HG02870 (cell line): ENCODE measurements around the gene VAPA.

Experiments used
- ATAC-seq: cut with Tn5 transposase; IDR thresholded peaks from one replicate; pipeline ENCODE4 v1.9.1; 2021; ENCODE audit warnings: mild to moderate bottlenecking, moderate library complexity; ENCODE audit not compliant: unreplicated experiment

VAPA gene

GRCh38 chr18:9994701-9995235, 81.0 kb downstream of the VAPA start:
- ATAC-seq = no peak

GRCh38 chr18:9995631-9996030, 81.8 kb downstream of the VAPA start:
- no peak for ATAC-seq

DNA sequence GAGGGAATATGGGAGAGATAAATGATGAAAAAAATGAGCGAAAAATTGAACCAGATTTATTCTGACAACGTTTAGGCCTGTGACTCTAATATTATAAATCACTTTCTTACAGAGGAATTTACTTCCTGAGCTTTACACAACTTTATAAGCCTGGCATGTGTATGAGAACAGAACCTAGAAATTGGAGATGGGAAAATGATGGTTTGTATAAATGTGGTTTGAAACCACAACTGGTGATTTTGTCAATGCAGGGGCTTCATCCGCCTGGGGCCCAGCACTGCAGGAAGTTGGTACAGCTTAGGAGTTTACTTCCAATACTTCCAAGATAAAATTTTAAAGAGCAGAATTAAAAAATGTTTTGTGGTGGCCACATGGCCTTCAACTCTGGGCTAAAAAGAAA, 82.3 kb downstream of the VAPA start:
- ATAC-seq = no peak

GRCh38 chr18:9997711-9998110, 83.9 kb downstream of the VAPA start:
- no peak for ATAC-seq

DNA sequence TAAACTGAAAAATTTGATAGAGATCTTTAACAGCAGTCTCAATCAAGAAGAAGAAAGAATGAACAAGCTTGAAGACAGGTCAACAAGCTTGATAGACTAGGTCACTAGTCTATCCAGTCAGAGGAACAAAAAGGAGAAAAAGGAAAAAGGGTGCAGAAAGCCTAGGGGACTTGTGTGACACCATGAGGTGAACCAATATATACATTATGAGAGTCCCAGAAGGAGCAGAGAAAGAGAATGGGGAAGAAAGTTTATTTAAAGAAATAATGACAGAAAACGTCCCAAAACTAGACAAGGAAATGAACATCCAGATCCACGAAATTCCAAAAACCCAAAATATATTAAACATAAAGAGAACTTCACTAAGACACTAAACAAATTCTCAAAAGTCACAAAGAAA, 84.5 kb downstream of the VAPA start:
- no peak for ATAC-seq

DNA sequence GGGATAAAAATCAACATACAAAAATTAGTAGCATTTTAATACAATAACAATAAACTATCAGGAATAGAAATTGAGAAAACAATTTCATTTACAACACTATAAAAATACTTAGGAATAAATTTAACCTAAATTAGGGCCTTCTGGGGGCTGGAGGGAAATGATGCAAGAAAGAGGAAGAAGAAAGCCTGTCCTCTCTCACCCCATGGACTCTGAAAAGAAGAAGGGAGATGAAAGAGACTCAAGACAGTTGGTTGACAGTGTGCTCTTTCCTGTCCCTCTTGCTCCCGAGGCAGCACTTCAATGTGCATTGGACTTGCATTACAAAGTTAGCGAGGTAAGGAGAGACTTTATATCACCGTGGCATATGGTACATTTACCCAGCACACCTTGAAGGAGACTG, 88.5 kb downstream of the VAPA start:
- no peak for ATAC-seq

GRCh38 chr18:10003281-10003680, 89.5 kb downstream of the VAPA start:
- no peak for ATAC-seq

DNA sequence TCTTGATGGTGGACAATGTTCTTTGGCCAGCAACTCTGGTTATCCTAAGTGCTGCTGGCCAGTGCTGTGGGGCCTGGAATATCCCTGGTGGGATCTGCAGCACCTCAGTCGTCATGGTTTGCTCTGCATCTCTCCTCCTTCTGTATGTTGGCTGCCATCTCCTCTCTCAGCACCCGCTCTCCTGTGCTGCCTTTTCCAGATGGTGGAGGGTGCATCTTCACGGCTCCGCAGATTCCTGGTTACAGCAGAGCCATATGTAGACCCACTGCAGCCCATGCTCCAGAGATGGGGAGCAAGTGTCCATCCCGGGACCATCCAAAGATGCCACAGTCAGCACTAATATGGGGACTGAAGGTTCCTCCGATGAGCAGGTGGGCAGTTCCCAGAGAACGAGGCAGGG, 90.0 kb downstream of the VAPA start:
- ATAC-seq = no peak

DNA sequence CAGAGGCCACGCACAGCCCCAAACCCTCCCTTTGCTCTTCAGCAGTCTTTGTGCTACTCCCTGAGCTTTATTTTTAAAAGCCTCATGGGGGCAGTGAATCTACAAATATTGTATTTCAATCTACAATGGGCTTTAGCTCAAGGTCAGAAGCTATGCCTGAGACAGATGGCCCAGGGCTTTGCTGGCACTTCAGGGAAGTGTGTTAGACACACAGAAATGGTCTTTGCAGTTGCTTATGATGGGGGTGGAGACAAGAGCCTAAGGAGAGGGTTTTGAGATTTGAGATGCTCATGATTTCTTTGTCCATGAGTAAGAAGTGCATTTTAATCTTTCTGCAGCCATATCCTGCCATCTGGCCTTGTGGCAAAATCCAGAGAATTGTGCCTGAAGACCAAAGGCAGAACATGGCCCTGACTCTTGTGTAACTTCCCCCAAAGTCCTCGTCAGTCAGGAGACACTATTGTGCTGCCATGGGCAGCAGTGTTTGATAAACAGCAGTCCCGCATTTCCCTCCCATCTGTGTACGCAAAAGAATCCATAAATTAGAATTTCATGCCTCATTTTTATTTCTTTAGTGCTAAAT, 92.6 kb downstream of the VAPA start:
- no peak for ATAC-seq

- no peak for ATAC-seq
Measured at GRCh38 chr18:10008006-10008647, 94.3 kb downstream of the VAPA start.
